HepG2 (cell line): ENCODE data around the gene DNAJA3. TPM values are rescaled to one million over a fixed set of nuclear protein-coding genes. Genes with fewer than 3 reads are reported as not detected.

Experiments
- CENPBD1 ChIP-seq: sonication (generic); formaldehyde crosslinking; IDR thresholded peaks from 2 replicates; pipeline ENCODE4 v1.8.0; 2022; ENCODE audit warnings: missing genetic modification reagents, low read depth, mild to moderate bottlenecking, borderline replicate concordance
- FOXC1 ChIP-seq: sonication (generic); formaldehyde crosslinking; IDR thresholded peaks from 2 replicates; pipeline ENCODE4 v1.8.0; 2022; ENCODE audit warnings: mild to moderate bottlenecking, missing genetic modification reagents, borderline replicate concordance
- HDAC2 ChIP-seq: sonication (generic); formaldehyde crosslinking; IDR thresholded peaks from 2 replicates; pipeline ENCODE4 v1.4.0; 2020; ENCODE audit warnings: missing genetic modification reagents
- ISX ChIP-seq: sonication (generic); formaldehyde crosslinking; conservative IDR thresholded peaks from 2 replicates; pipeline ENCODE4 v1.5.0; 2020; ENCODE audit warnings: missing genetic modification reagents
- KLF9 ChIP-seq: IDR thresholded peaks from 2 replicates; pipeline ENCODE4 v1.6.1; 2016; ENCODE audit warnings: low read depth
- KMT2A ChIP-seq: sonication (generic); formaldehyde crosslinking; IDR thresholded peaks from 2 replicates; pipeline ENCODE4 v1.4.0; 2020; ENCODE audit warnings: missing genetic modification reagents
- LBX2 ChIP-seq: sonication (generic); formaldehyde crosslinking; IDR thresholded peaks from 2 replicates; pipeline ENCODE4 v1.5.0; 2020; ENCODE audit warnings: missing genetic modification reagents, mild to moderate bottlenecking, borderline replicate concordance
- MAZ ChIP-seq, 2 experiments: sonication (generic) in 1 of 2; formaldehyde crosslinking in 1 of 2; IDR thresholded peaks; 2 replicates each; pipeline versions ENCODE4 v1.5.0 to v1.6.1; 2012 to 2020; ENCODE audit warnings: low read depth in 2 of 2, mild to moderate bottlenecking in 2 of 2, borderline replicate concordance in 1 of 2, improper control_type of control experiment in 1 of 2, low read length in 1 of 2, missing genetic modification reagents in 1 of 2, moderate library complexity in 1 of 2
- MED8 ChIP-seq: sonication (generic); formaldehyde crosslinking; IDR thresholded peaks from 2 replicates; pipeline ENCODE4 v1.8.1; 2023; ENCODE audit warnings: mild to moderate bottlenecking, missing genetic modification reagents; ENCODE audit not compliant: insufficient replicate concordance
- MXD4 ChIP-seq: IDR thresholded peaks from 2 replicates; pipeline ENCODE4 v1.6.1; 2016; ENCODE audit warnings: mild to moderate bottlenecking, missing biosample characterization, missing genetic modification reagents
- PITX1 ChIP-seq: sonication (generic); formaldehyde crosslinking; IDR thresholded peaks from 2 replicates; pipeline ENCODE4 v1.5.1; 2020; ENCODE audit warnings: mild to moderate bottlenecking, missing genetic modification reagents
- POGK ChIP-seq: sonication (generic); formaldehyde crosslinking; conservative IDR thresholded peaks from 2 replicates; pipeline ENCODE4 v1.8.0; 2022; ENCODE audit warnings: mild to moderate bottlenecking, moderate library complexity, missing genetic modification reagents
- POLR2A ChIP-seq, 2 experiments: IDR thresholded peaks; 2 replicates each; pipeline ENCODE4 v1.6.1; 2011; ENCODE audit warnings: low read depth in 2 of 2, low read length in 2 of 2, mild to moderate bottlenecking in 1 of 2, moderate library complexity in 1 of 2; ENCODE audit not compliant: insufficient read depth in 1 of 2
- RBM22 ChIP-seq: fragments of 200-400 bp; formaldehyde crosslinking; optimal IDR thresholded peaks from 2 replicates; pipeline ENCODE3; 2017; ENCODE audit warnings: mild to moderate bottlenecking, low read length, moderate library complexity
- TBX3 ChIP-seq: fragments of 450-650 bp; IDR thresholded peaks from 2 replicates; pipeline ENCODE4 v1.6.1; 2017; ENCODE audit warnings: antibody characterized with exemption, mild to moderate bottlenecking, inconsistent platforms, borderline replicate concordance
- TEF ChIP-seq: sonication (generic); formaldehyde crosslinking; IDR thresholded peaks from 2 replicates; pipeline ENCODE4 v1.5.0; 2020; ENCODE audit warnings: missing genetic modification reagents
- YEATS2 ChIP-seq: sonication (generic); formaldehyde crosslinking; IDR thresholded peaks from 2 replicates; pipeline ENCODE4 v1.4.0; 2020; ENCODE audit warnings: missing genetic modification reagents, borderline replicate concordance
- ZFP1 ChIP-seq: IDR thresholded peaks from 2 replicates; pipeline ENCODE4 v1.6.1; 2016
- ZFP36L2 ChIP-seq: sonication (generic); formaldehyde crosslinking; IDR thresholded peaks from 2 replicates; pipeline ENCODE4 v1.4.0; 2020; ENCODE audit warnings: missing genetic modification reagents
- ZNF235 ChIP-seq: sonication (generic); formaldehyde crosslinking; IDR thresholded peaks from 2 replicates; pipeline ENCODE4 v1.8.1; 2023; ENCODE audit warnings: mild to moderate bottlenecking, missing genetic modification reagents, borderline replicate concordance
- ZNF264 ChIP-seq: sonication (generic); formaldehyde crosslinking; IDR thresholded peaks from 2 replicates; pipeline ENCODE4 v1.4.0; 2020; ENCODE audit warnings: missing genetic modification reagents
- ZNF331 ChIP-seq: sonication (generic); formaldehyde crosslinking; IDR thresholded peaks from 2 replicates; pipeline ENCODE4 v1.4.0; 2020; ENCODE audit warnings: missing genetic modification reagents
- ZNF367 ChIP-seq: sonication (generic); formaldehyde crosslinking; IDR thresholded peaks from 2 replicates; pipeline ENCODE4 v1.4.0; 2020; ENCODE audit warnings: missing genetic modification reagents, borderline replicate concordance
- ZNF839 ChIP-seq: sonication (generic); formaldehyde crosslinking; IDR thresholded peaks from 2 replicates; pipeline ENCODE4 v1.4.0; 2020; ENCODE audit warnings: missing genetic modification reagents, mild to moderate bottlenecking, borderline replicate concordance
- ZSCAN5A ChIP-seq: sonication (generic); formaldehyde crosslinking; IDR thresholded peaks from 2 replicates; pipeline ENCODE4 v1.8.0; 2022; ENCODE audit warnings: mild to moderate bottlenecking, missing genetic modification reagents, borderline replicate concordance
- polyA plus RNA-seq, 8 experiments: library from polyadenylated mRNA; depleted of rRNA in 3 of 8; stranded (reverse) in 7 of 8; unstranded in 1 of 8; fragments of >200 nt; fragmentation: Illumina TruSeq in 4 of 8; extraction: Trizol in 4 of 8; gene quantifications; 2 replicates each; pipeline versions ENCODE4 v1.2.1 to v1.2.3, GENCODE V29; 2011 to 2016; ENCODE audit warnings: low read depth in 4 of 8, missing spikeins in 1 of 8, mixed read lengths in 1 of 8; ENCODE audit not compliant: insufficient read depth in 1 of 8
- total RNA-seq, 5 experiments: library from RNA; depleted of rRNA; stranded (reverse); fragments of >200 nt; fragmentation: Illumina TruSeq; extraction: Trizol; gene quantifications; 2 replicates each; pipeline ENCODE4 v1.2.3, GENCODE V29; 2016; ENCODE audit warnings: low read depth in 1 of 5

The DNAJA3 gene
- total and polyA plus RNA-seq, 2 of the 13 experiments (the other 11 are each of a cell fraction or from before 2014, with no cell fraction given): 77.0 to 83.3 TPM

- TF ChIP-seq RBM22 (peak; percentile 37), ZNF264 (CRISPR knock-in tag) (no peak; the same call in 1 of the 2 replicates), CENPBD1 (no peak), ZNF235 (CRISPR knock-in tag) (peak; percentile 99), PITX1 (CRISPR knock-in tag) (0 out of 2 replicates have a peak, but pooled peaks have one; percentile 3), KMT2A (CRISPR knock-in tag) (peak; percentile 52), ZNF839 (CRISPR knock-in tag) (peak; percentile 65; the same call in 1 of the 2 replicates), KLF9 (CRISPR knock-in tag) (no peak), HDAC2 (CRISPR knock-in tag) (peak; percentile 67; the same call in 1 of the 2 replicates), YEATS2 (no peak), LBX2 (CRISPR knock-in tag) (no peak), TEF (no peak; the same call in 1 of the 2 replicates), POGK (CRISPR knock-in tag) (no peak; the same call in 1 of the 2 replicates), ZNF367 (CRISPR knock-in tag) (no peak), MXD4 (no peak; the same call in 1 of the 2 replicates), FOXC1 (CRISPR knock-in tag) (peak; percentile 81), MED8 (CRISPR knock-in tag) (no peak), ZSCAN5A (CRISPR knock-in tag) (no peak; the same call in 1 of the 2 replicates), ZNF331 (CRISPR knock-in tag) (no peak), ZFP1 (CRISPR knock-in tag) (no peak), ISX (CRISPR knock-in tag) (no peak), MAZ (IDR thresholded peaks at IDR 0.05; ENCODE audit: borderline replicate concordance, low read depth, low read length) (no peak), MAZ (CRISPR knock-in tag; IDR thresholded peaks at IDR 0.05; ENCODE audit: low read depth) (peak; percentile 73), ZFP36L2 (CRISPR knock-in tag) (no peak), POLR2A (IDR thresholded peaks at IDR 0.05; ENCODE audit: insufficient read depth in 1 of 2, low read depth in 2 of 2, low read length in 2 of 2) (peak in 1 of 2 experiments; percentile 32), TBX3 (no peak)
These were observed 485 bp downstream of the DNAJA3 start (continued) for GRCh38 chr16:4426021-4426684.
